SH-SY5Y (cell line): ENCODE measurements around the gene ARMC2.

Source experiments
- GATA2 ChIP-seq: IDR thresholded peaks from 2 replicates; pipeline ENCODE4 v1.6.1; 2011; ENCODE audit warnings: mild to moderate bottlenecking, low read depth, low read length
- GATA3 ChIP-seq: IDR thresholded peaks from 2 replicates; pipeline ENCODE4 v1.6.1; 2011; ENCODE audit warnings: low read depth, mild to moderate bottlenecking, low read length, moderate library complexity

- no peak for TF ChIP-seq GATA3
- TF ChIP-seq GATA2 = 0 out of 2 replicates have a peak, but pooled peaks have one; percentile 13
These were observed 99.1 kb downstream of the ARMC2 start for GRCh38 chr6:108947114-108947854.
